RPMI8226 (cell line): ENCODE results near the gene GPD2.

Experiments
- DNase-seq: peaks from one replicate; pipeline ENCODE4 v3.0.0-alpha.2; 2015

Gene GPD2

DNA sequence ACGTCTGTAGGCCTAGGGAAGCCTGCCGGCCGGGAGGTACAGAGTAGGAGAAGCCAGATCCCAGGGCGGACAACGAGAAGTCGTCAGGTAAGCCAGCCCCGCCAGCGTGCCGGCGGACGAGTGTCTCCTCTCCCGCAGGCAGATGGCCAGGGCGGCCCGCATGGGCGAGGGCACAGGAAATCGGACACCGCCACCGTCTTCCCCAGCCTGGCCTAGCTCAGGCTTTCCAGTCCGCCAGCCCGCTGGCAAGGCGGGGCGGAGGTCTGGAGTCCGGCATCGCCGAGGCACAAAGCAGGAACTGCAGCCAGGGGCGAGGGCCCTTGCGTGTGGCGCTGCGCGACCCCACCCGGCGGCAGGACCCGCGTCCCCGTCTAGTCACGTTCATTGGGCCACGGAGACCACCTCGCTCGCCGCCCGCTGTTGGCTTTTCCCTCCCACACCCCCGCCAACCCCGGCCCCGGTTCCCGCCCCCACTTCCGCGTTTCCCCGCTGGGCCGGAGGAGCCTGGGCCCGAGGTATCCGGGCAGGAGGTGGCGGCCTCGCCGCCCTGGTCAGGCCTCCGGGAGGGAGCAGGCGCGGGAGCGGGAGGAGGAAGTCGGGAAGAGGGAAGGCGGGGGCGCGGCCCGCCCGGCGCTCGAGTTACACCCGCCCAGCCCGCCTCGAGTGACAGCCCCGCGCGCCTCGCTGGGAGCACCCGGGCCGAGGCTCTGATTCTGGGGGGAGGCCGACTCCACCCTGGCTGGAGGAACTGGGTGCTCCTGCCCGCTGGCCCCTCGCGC lies at the start of gene GPD2:
Gene GPD2, plus strand, starts transcription at position 662 of the 779 bp plus-strand sequence. CDS start 39,727 bp downstream, outside the sequence.
- peak; percentile 69 for DNase-seq

DNA sequence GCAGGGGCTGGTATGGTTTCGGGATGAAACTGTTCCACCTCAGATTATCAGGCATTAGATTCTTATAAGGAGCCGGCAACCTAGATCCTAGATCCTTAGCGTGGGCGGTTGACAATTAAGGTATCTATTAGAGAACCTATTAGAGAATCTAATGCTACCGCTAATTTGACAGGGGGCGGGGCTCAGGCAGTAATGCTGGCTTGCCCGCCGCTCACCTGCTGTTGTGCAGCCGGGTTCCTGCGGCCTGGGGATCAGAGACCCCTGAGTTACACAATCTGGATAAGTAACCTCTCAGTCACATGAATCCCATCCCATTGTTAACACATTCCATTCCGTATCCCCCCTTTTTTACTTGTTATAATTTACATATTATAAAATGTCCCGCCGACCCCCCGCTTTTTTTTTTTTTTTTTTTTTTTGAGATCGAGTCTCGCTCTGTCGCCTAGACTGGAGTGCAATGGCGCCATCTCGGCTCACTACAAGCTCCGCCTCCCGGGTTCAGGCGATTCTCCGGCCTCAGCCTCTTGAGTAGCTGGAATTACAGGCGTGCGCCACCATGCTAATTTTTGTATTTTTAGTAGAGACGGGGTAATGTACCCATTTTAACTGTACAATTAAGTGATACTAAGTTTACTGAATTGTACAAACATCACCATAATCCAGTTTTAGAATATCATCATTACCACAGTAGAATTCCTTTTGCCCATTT lies 42.0 kb upstream of the GPD2 start:
- DNase-seq = peak; percentile 14

- DNase-seq = peak; percentile 68
These were observed 40.1 kb upstream of the GPD2 start for GRCh38 chr2:156396126-156396525.

- DNase-seq = no peak
These were observed 39.0 kb upstream of the GPD2 start for GRCh38 chr2:156397229-156397628.

DNA sequence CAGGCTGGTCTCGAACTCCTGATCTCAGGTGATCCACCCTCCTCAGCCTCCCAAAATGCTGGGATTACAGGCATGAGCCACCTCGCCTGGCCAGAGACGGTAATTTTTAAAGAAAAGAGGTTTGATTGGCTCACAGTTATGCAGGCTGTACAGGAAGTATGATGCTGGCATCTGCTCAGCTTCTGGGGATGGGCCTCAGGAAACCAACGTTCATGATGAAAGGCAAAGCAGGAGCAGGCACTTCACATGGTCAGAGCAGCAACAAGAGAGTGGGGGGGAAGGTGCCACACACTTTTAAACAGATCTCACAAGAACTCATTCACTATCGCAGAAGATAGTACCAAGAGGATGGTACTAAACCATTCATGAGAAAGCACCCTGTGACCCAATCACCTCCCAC lies 38.0 kb upstream of the GPD2 start:
- DNase-seq = no peak

GRCh38 chr2:156399224-156399949 lies 36.8 kb upstream of the GPD2 start:
- no peak for DNase-seq

- peak; percentile 71 for DNase-seq
These were observed 36.1 kb upstream of the GPD2 start for GRCh38 chr2:156399950-156400705.

- DNase-seq = peak; percentile 74
These were observed 35.2 kb upstream of the GPD2 start for GRCh38 chr2:156400706-156401678.

GRCh38 chr2:156401861-156402260 lies 34.3 kb upstream of the GPD2 start:
- no peak for DNase-seq

- no peak for DNase-seq
These were observed 30.6 kb upstream of the GPD2 start for GRCh38 chr2:156405586-156405985.

DNA sequence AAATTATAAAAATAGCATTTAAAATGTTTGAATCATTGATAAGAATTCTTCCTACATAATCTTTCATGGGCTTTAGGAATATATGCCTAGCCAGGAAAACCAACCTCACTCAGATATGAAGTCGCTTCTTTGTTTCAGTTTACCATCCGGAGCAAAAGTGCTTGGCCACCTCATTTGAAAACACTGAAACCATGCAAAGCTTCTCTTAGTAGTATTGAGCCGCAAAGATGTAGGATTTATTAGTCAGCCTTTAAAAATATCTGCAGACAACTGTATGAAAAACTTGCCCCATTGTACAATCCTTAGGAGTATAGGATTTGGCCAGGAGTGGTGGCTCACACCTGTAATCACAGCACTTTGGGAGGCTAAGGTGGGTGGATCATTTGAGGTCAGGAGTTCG lies 24.3 kb upstream of the GPD2 start:
- no peak for DNase-seq

- no peak for DNase-seq
These were observed 14.3 kb upstream of the GPD2 start for GRCh38 chr2:156421851-156422250.

- DNase-seq = no peak
These were observed 12.4 kb upstream of the GPD2 start for GRCh38 chr2:156423674-156424282.

DNA sequence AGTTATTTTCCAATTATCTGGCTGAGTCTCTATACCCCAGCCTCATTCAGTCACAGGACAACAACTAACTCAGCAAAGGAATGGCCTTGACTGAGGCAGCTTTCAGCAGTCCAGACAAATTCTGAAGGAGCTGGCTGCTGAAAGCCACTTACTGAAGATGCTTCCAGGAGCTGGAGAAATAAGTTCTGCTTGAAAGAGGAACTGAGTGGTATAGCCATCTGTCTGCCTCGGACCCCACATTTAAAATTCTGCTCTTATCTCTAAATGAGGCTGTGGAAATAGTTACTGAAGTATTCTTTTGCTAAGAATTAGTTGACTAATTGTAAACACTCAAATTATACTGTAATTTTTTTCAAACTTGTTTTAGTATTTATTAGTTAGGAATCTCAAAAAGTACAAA lies 9.1 kb upstream of the GPD2 start:
- no peak for DNase-seq

GRCh38 chr2:156429211-156429610 lies 7.0 kb upstream of the GPD2 start:
- no peak for DNase-seq

DNA sequence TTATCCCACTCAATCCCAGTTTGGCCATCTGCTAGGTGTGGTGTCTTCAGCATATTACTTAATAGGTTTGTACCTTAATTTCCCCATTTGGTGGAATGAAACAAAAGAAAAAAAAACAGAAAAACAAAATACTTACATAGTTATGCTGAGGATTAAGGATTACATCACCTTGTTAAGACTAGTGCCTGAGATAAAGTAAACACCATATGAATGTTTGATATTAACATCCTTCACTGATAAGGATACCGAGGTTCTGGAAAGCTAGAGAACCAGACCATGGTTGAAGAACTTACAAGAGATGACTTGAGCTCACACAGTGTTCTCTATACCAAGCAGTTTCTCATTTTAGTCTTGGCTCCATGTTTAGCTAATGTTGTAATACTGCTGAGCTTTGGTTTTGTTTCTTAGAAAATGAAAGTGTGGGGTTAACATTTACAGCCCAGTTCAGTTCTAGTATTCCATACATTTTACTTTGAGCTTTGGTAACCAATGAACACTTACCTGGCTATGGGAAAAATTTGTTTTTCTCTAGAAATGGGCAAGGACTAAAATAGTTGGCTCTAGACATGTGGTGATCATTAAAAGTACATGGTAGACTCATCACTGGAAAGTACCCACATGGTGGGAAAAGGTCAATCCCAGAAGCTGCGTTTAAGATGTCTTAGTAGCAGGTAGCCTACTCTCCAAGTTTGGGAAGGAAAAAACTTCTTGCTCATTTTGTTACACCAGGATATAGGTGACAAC lies 5.8 kb upstream of the GPD2 start:
- DNase-seq = peak; percentile 22

- DNase-seq = peak; percentile 67
These were observed 5.2 kb upstream of the GPD2 start for GRCh38 chr2:156430980-156431358.

DNA sequence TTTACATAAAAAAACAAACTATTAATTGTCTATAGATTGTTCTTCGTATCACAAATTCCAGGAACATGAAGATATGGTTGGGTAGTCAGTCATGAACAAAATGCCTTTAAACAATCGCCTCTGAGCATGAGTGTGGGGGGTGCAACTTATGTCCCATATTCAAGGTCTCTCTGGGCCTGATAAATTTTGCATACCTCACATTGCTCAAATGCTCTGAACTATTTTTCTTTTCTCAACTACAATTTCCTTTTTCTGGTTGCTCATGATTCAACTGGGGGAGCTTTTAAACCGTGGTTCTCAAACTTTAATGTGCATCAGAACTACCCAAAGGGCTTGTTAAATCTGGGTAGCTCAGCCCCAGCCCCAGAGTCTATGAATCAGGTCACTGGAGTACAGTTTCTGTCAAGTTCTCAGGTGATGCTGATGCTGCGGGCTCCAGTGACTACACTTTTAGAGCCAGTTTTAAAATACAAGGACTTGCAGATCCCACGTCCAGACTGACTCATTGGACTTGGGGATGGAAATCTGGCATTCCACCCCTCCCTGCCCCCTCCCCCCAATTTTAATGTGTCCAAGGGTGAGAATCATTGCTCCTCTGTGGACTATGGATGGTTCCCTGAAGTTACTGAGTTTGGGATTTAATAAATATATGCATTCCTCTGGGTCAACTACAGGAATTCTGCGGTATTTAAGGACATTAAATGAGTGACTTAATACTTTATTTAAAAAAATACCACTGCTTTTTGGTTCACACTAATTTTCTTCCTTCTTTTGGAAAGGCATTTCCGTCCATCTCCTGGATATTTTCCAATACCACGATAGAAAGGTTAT lies 1.5 kb upstream of the GPD2 start:
- no peak for DNase-seq

- DNase-seq = no peak
These were observed 822 bp upstream of the GPD2 start for GRCh38 chr2:156435396-156435717.
